ENCODE data around the gene RAD51B.

- TF ChIP-seq CTCF (IDR thresholded peaks at IDR 0.05) (no peak), POLR2A (IDR thresholded peaks at IDR 0.05) (no peak)
Observed at GRCh38 chr14:68217791-68218340, 398.3 kb downstream of the RAD51B start.

Data from thyroid gland (tissue), 4 donors.